Activated CD4-positive, alpha-beta memory T cell treated with anti-CD3 and anti-CD28 coated beads for 36 hours (primary cell): Measurements from ENCODE around the gene COPRS. TPM values are rescaled to one million over a fixed set of nuclear protein-coding genes. Genes with fewer than 3 reads are reported as not detected.

ENCODE experiments used
- CTCF ChIA-PET: fragments of 350-600 bp; sonication (Branson Sonifier 250); formaldehyde crosslinking; loops from one replicate; lab custom pipeline; 2021; ENCODE audit warnings: antibody characterized with exemption, inconsistent platforms; lab: Charles Lee
- POLR2A ChIA-PET: fragments of 350-600 bp; sonication (Branson Sonifier 250); formaldehyde crosslinking; loops from one replicate; lab custom pipeline; 2021; ENCODE audit warnings: antibody characterized with exemption; lab: Charles Lee
- DNase-seq: peaks from one replicate; pipeline ENCODE4 v3.0.0-alpha.2; 2020
- H3K27ac Mint-ChIP-seq: one replicate; pipeline ENCODE4 v1.8.0; 2021; ENCODE audit warnings: mixed read lengths
- H3K27me3 Mint-ChIP-seq: one replicate; pipeline ENCODE4 v1.8.0; 2021; ENCODE audit warnings: mixed read lengths
- H3K36me3 Mint-ChIP-seq: one replicate; pipeline ENCODE4 v1.8.0; 2021; ENCODE audit warnings: mixed read lengths
- H3K4me1 Mint-ChIP-seq: one replicate; pipeline ENCODE4 v1.8.0; 2021; ENCODE audit warnings: low read depth, mixed read lengths
- H3K4me3 Mint-ChIP-seq: one replicate; pipeline ENCODE4 v1.8.0; 2021; ENCODE audit warnings: mild to moderate bottlenecking, mixed read lengths
- H3K9me3 Mint-ChIP-seq: one replicate; pipeline ENCODE4 v1.8.0; 2021; ENCODE audit warnings: mixed read lengths
- intact Hi-C: fragments of 100-400 bp; cut with micrococcal nuclease; formaldehyde crosslinking; loops from one replicate; pipeline ENCODE4 v1.15.1; 2023
- total RNA-seq, 2 experiments: library from RNA; stranded (reverse); gene quantifications; one replicate each; pipeline ENCODE4 v1.2.3, GENCODE V29; 2021

The COPRS gene
- total RNA-seq, 2 experiments from 2014 or later: 49.6 to 50.3 TPM

DNA sequence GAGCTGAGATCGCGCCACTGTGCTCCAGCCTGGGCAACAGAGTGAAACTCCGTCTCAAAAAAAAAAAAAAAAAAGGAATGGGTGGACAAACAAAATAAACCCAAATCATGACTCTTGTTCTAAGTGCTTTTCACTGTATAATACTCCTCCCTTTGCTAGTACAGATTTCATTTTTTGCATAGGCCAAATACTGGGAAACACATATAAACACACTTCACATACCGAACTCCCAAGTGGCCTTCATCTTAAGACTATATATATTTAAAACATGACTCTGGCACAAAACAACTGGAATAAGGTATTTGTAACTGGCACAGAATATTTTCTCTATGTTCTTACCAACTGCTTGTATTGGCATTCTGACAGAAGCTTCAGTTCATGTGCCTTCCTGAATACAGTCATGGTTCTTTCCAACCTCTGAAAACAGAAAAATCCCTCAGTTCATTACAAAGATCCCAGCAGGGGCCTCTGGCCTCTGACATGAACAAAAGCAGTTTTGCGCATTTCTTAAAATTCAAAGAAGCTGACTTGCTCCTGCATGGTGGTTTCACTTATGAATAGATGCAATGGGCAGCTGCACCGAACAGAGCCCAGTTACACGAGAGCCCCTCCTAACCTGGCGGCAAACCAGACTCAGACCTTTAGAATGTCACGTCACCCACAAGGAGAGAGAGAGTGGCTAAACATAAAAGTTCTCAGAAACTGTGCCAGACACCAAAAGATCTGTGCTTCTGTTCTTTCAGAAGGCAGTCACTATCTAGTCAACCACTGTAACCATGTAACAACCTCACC, 19.1 kb upstream of the COPRS start:
- DNase-seq: peak; percentile 54
- Mint-ChIP-seq H3K36me3 (peaks cover 36% of the 10 kb centered on the region), H3K27ac (peak overlapping the region; percentile 87), H3K9me3 (no peaks in the 10 kb centered on the region), H3K4me1 (peaks cover 14% of the 10 kb centered on the region), H3K27me3 (no peaks in the 10 kb centered on the region), H3K4me3 (no peak overlapping the region)
- ChIA-PET POLR2A (interaction anchor here (1.0 kb wide), 1 partner anchor 24 kb away, joined by 3 read pairs; the partner anchor contains the start of gene UTP6), CTCF (interaction anchor here (0.6 kb wide), 1 partner anchor 126 kb away, joined by 3 read pairs; no protein-coding TSS in a partner anchor)
- intact Hi-C loops: loop anchor here (1.0 kb wide), 1 partner anchor 23 kb away; the partner anchor contains the start of gene UTP6

DNA sequence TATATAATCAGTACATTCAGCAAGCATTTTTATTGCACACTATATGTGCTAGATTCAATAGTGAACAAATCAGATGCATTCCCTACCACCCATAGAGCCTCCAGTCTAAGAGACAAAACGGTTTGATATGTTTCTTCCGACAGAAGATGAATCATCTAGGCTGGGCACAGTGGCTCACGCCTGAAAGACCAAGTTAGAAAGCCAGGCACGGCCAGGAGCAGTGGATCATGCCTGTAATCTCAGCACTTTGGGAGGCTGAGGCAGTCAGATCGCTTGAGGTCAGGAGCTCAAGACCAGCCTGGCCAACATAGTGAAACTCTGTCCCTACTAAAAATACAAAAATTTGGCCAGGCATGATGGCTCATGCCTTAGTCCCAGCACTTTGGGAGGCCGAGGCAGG, 18.3 kb upstream of the COPRS start:
- Mint-ChIP-seq H3K9me3 (no peaks in the 10 kb centered on the region), H3K36me3 (peaks cover 39% of the 10 kb centered on the region), H3K4me3 (no peak overlapping the region), H3K4me1 (peaks cover 14% of the 10 kb centered on the region), H3K27ac (no peak overlapping the region), H3K27me3 (no peaks in the 10 kb centered on the region)
- no peak for DNase-seq
- ChIA-PET POLR2A (interaction anchor here (1.0 kb wide), 1 partner anchor 24 kb away, joined by 3 read pairs; the partner anchor contains the start of gene UTP6), CTCF (interaction anchor here (0.6 kb wide), 1 partner anchor 126 kb away, joined by 3 read pairs; no protein-coding TSS in a partner anchor)
- intact Hi-C loops: no loop called here

GRCh38 chr17:31875081-31875480, 16.0 kb upstream of the COPRS start:
- Mint-ChIP-seq H3K4me3 (no peak overlapping the region), H3K36me3 (peaks cover 42% of the 10 kb centered on the region), H3K27me3 (no peaks in the 10 kb centered on the region), H3K4me1 (peaks cover 14% of the 10 kb centered on the region), H3K9me3 (no peaks in the 10 kb centered on the region), H3K27ac (no peak overlapping the region)
- POLR2A ChIA-PET: no interaction called here
- no peak for DNase-seq
- CTCF ChIA-PET: interaction anchor here (1.0 to 1.5 kb wide), 2 partner anchors 26 to 438 kb away, joined by 3 to 4 read pairs; partner anchors contain the start of gene UTP6
- intact Hi-C loops: no loop called here

DNA sequence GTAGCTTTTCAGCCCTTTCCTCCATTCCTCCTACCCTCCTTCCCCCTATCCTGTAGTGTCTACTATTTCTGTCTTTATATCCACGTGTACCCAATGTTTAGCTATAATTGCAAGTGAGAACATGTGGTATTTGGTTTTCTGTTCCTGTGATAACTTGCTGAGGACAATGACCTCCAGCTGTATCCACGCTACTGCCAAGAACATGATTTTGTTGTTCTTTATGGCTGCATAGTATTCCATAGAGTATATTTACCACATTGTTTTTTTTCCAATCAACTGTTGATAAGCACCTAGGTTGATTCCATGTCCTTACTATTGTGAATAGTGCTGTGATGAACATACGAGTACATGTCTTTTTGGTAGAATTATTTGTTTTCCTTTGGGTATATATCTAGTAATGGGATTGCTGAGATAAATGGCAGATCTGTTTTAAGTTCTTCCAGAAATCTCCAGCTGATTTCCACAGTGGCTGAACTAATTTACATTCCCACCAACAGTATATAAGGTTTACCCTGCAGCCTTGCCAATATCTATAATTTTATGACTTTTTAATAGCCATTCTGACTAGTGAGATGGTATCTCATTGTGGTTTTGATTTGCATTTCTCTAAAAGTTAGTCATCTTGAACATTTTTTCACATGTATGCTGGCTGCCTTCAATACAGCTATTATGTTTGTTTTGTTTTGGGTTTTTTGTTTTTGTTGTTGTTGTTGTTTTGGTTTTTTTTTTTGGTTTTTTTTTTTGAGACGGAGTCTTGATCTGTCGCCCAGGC, 10.9 kb upstream of the COPRS start:
- no peaks in the 10 kb centered on the region for H3K27me3 Mint-ChIP-seq
- CTCF ChIA-PET: interaction anchor here (1.3 kb wide), 1 partner anchor 31 kb away, joined by 3 read pairs; the partner anchor contains the start of gene UTP6
- intact Hi-C loops: no loop called here
- POLR2A ChIA-PET: no interaction called here
- H3K4me3 Mint-ChIP-seq: no peak overlapping the region
- H3K27ac Mint-ChIP-seq: no peak overlapping the region
- peaks cover 51% of the 10 kb centered on the region for H3K36me3 Mint-ChIP-seq
- no peaks in the 10 kb centered on the region for H3K4me1 Mint-ChIP-seq
- H3K9me3 Mint-ChIP-seq: no peaks in the 10 kb centered on the region
- DNase-seq: no peak

GRCh38 chr17:31869031-31869430, 10.0 kb upstream of the COPRS start:
- CTCF ChIA-PET: no interaction called here
- intact Hi-C loops: no loop called here
- no peaks in the 10 kb centered on the region for H3K27me3 Mint-ChIP-seq
- POLR2A ChIA-PET: interaction anchor here (0.7 kb wide), 1 partner anchor 13 kb away, joined by 3 read pairs; no protein-coding TSS in a partner anchor
- DNase-seq: no peak
- H3K27ac Mint-ChIP-seq: no peak overlapping the region
- no peak overlapping the region for H3K4me3 Mint-ChIP-seq
- H3K9me3 Mint-ChIP-seq: no peaks in the 10 kb centered on the region
- peaks cover 50% of the 10 kb centered on the region for H3K36me3 Mint-ChIP-seq
- H3K4me1 Mint-ChIP-seq: no peaks in the 10 kb centered on the region

DNA sequence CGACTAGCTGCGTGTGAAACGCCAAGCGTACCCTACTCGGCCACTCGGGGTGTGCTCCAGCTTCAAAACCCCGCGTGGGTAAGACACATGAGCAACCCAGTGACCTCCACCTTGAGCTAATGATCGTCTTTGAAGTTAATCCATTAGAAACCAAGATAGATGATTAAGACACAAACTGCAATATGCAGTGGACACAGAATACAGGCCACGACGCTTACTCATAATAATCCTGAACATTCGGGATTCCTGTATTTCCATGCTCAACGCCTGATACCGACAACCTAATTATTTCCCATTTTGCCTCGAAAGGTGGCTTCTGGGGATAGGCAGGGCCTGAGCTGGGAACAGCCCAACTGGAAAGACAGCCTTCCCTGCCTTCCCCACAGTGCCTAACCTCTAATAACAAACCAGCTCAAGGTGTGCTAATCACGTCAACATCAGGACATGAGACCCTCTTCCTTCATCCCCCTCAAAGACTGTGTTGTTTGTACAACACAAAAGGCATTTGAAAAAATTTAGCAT, 504 bp upstream of the COPRS start:
- intact Hi-C loops: loop anchor here (1.0 kb wide), 1 partner anchor 42 kb away; the partner anchor contains the start of gene UTP6
- ChIA-PET CTCF (interaction anchor here (0.9 to 6.3 kb wide), 3 partner anchors 17 to 280 kb away, joined by 3 to 44 read pairs (median 5); partner anchors contain the start of gene LRRC37B), POLR2A (interaction anchor here (0.9 kb wide), 1 partner anchor 42 kb away, joined by 3 read pairs; the partner anchor contains the start of gene UTP6)
- Mint-ChIP-seq H3K27me3 (no peaks in the 10 kb centered on the region), H3K4me1 (peaks cover 18% of the 10 kb centered on the region), H3K36me3 (peaks cover 6% of the 10 kb centered on the region), H3K9me3 (no peaks in the 10 kb centered on the region), H3K4me3 (peak overlapping the region; percentile 71), H3K27ac (no peak overlapping the region)
- DNase-seq: no peak

DNA sequence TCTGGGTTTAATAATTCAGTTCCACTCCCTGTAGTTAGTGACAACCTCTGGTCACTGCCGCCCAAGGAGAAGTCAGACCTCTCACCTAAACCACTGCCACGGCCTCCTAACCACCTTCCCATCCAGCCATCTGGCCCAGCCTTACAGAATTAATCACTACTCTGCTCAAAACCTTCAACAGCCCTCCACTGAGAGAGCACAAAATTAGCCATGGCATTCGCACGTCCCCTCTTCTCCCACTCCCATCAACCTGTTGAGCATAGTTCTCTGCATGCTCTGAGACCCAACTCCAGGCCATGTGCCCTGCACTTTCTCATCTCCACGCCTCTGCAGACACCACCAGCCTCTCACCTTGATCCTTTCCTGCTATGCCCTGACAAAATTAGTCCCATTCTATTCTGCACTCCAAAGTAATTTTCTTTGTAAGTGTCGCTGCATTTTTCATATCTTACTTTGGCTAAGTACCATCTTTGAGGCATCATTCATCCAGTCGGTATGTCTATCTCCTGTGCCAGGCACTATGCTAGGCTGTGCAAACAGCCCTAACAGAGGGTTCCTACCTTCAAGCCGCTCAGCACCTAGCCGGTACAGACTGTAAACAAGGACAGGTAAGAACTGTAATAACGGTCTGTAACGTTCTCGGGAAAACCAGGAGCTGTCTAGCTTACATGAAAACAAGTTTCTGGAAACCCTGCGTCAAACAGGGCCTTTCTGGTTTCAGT, 963 bp downstream of the COPRS start:
- ChIA-PET POLR2A (interaction anchor here (0.6 kb wide), 2 partner anchors 43 to 79 kb away, joined by 3 read pairs; partner anchors contain the start of genes SUZ12 and UTP6), CTCF (interaction anchor here (6.3 kb wide), 1 partner anchor 15 kb away, joined by 44 read pairs; no protein-coding TSS in a partner anchor)
- no peaks in the 10 kb centered on the region for H3K9me3 Mint-ChIP-seq
- peak overlapping the region; percentile 86 for H3K4me3 Mint-ChIP-seq
- peak overlapping the region; percentile 73 for H3K27ac Mint-ChIP-seq
- peaks cover 18% of the 10 kb centered on the region for H3K4me1 Mint-ChIP-seq
- no peak for DNase-seq
- H3K36me3 Mint-ChIP-seq: peaks cover 2% of the 10 kb centered on the region
- no peaks in the 10 kb centered on the region for H3K27me3 Mint-ChIP-seq
- intact Hi-C loops: no loop called here

DNA sequence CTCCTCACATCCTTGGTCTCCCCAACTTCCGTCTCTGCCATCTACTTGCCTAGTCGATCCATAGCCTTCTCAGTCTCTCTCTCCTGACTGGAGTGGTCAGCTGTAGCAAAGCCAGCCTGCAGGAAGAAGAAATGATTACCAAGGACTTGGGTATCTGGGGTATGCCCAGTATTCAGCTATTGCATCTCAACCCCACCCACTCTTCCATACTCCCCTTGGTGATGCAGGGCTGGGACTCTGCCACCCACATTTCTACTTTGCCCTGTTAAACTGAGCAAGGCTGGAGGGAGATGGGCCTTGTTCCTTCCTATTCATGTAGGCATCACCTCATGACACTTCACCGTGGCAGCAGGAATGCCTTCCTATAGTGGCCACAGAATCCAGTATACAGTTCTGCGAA, 2.3 kb downstream of the COPRS start:
- POLR2A ChIA-PET: no interaction called here
- Mint-ChIP-seq H3K27ac (no peak overlapping the region), H3K27me3 (no peaks in the 10 kb centered on the region), H3K36me3 (peaks cover 12% of the 10 kb centered on the region), H3K4me1 (peaks cover 18% of the 10 kb centered on the region), H3K4me3 (no peak overlapping the region), H3K9me3 (no peaks in the 10 kb centered on the region)
- DNase-seq: no peak
- intact Hi-C loops: no loop called here
- CTCF ChIA-PET: interaction anchor here (6.3 kb wide), 1 partner anchor 14 kb away, joined by 44 read pairs; no protein-coding TSS in a partner anchor

DNA sequence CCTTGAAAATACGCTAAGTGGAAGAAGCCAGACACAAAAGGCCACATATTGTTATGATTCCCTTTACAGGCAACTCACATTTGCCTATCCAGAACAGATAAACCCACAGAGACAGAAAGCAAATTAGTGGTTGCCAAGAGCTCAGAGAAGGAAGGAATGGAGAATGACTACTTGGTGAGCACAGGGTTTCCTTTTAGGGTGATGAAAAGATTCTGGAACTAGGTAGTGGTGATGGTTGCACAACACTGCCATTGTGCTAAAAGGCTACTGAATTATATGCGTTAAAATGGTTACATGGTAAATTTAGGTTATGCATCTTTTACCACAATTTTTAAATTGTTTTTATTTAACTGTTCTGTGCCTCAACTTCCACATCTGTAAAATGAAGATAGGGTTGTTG, 4.4 kb downstream of the COPRS start:
- Mint-ChIP-seq H3K36me3 (peaks cover 12% of the 10 kb centered on the region), H3K9me3 (no peaks in the 10 kb centered on the region), H3K4me3 (no peak overlapping the region), H3K4me1 (peaks cover 16% of the 10 kb centered on the region), H3K27ac (no peak overlapping the region), H3K27me3 (no peaks in the 10 kb centered on the region)
- intact Hi-C loops: no loop called here
- DNase-seq: no peak
- ChIA-PET POLR2A (no interaction called here), CTCF (no interaction called here)

DNA sequence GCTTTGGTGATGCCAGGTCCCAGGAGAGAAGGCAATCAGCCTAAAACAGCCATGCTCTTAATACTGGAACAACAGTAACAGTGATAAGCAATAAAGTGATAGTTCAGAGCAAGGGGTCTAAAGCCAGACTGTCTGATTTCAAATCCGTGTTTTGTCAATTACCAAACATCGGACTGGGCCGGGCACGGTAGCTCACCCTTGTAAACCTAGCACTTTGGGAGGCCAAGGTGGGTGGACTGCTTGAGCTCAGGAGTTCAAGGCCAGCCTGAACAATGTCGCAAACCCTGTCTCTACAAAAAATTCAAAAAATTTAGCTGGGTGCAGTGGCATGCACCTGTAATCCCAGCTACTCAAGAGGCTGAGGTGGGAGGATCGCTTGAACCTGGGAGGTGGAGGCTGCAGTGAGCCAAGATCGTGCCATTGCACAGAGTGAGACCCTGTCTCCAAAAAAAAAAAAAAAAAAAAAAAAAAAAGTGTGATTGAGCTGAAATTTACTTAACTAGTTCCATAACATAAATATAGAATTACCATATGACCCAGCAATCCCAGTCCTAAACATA, 5.1 kb downstream of the COPRS start:
- POLR2A ChIA-PET: no interaction called here
- Mint-ChIP-seq H3K9me3 (no peaks in the 10 kb centered on the region), H3K36me3 (peaks cover 12% of the 10 kb centered on the region), H3K4me1 (peaks cover 11% of the 10 kb centered on the region), H3K4me3 (no peak overlapping the region), H3K27me3 (no peaks in the 10 kb centered on the region), H3K27ac (no peak overlapping the region)
- CTCF ChIA-PET: interaction anchor here (2.6 kb wide), 1 partner anchor 12 kb away, joined by 15 read pairs; no protein-coding TSS in a partner anchor
- intact Hi-C loops: no loop called here
- DNase-seq: no peak

GRCh38 chr17:31845291-31845690, 13.8 kb downstream of the COPRS start:
- Mint-ChIP-seq H3K27me3 (peaks cover 1% of the 10 kb centered on the region), H3K36me3 (no peaks in the 10 kb centered on the region), H3K9me3 (no peaks in the 10 kb centered on the region), H3K4me1 (no peaks in the 10 kb centered on the region), H3K27ac (no peak overlapping the region), H3K4me3 (no peak overlapping the region)
- no peak for DNase-seq
- ChIA-PET POLR2A (no interaction called here), CTCF (interaction anchor here (0.6 to 4.7 kb wide), 3 partner anchors 13 to 310 kb away, joined by 3 to 44 read pairs (median 5); partner anchors contain the start of gene COPRS)
- intact Hi-C loops: no loop called here
